DMS153 treated with DMSO at 0.1 percent for 48 hours (cell line): ENCODE results near the gene PASK.

Experiments
- DNase-seq: peaks from one replicate; lab custom pipeline; 2025; ENCODE audit not compliant: unreplicated experiment; lab: John Stamatoyannopoulos, UW

The PASK gene

GRCh38 chr2:241084856-241085444 is 64.3 kb downstream of the PASK start:
- DNase-seq = no peak

- no peak for DNase-seq
Observed at GRCh38 chr2:241083091-241083415, 66.2 kb downstream of the PASK start.

GRCh38 chr2:241082341-241083090 is 66.8 kb downstream of the PASK start:
- DNase-seq = no peak

GRCh38 chr2:241081643-241082340 is 67.5 kb downstream of the PASK start:
- DNase-seq = no peak

DNA sequence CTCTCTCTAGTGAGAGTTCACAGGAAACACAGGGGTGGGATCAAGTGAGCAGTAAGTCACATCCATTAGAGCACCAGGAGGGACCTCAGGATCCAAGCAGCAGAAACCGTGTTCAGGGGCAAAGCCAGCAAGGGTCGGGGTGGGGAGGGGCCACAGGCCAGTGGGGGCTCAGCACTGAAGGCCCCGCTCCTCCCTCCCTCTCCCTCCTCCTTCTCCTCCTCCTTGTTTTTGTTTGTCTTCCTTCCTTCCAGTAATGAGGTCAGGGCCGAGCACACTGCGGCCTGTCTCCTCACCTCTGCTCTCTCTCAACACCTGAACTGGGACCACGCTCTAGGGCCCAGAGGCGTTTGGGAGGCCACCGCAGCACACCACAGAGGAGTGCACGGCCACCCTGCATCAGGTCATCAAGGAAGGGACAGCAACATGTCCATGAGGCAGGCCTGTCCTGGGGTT is 68.1 kb downstream of the PASK start:
- DNase-seq = no peak

DNA sequence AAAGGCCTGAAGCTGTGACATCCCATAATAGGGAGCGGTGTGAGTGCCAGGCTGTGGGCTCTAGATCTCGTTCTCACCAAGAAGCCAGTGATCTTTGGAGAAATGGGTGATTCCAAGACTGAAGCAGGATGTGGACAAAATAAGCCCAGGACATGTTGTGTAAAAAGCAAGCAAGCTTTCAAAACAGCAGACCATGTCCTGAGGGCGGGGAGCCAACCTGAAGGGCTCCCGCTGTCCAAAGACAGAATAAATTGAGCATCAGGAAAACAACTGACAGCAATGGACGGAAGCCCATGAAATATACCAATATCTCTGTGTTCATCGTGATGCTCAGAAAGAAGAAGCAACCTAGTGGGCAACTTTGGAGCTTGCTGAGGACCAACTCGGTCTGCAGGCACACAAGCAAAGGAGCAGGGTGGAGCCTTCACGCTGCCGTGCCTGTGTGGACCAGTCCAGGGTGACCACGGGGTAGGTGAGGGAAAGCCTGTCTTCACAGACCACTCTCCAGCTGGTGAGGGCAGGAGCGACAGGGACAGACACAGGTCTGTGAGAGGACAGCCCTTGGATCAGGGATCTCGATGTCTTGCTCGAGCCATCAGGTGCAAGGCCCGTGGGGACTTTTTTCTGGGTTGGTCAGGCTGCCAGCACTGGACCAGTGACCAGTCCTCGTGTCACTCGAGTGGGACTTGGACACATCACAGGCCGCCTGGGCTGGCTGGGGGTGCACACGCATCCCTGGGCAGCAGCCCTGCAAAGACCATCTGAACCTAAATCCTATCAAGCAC is 68.7 kb downstream of the PASK start:
- no peak for DNase-seq

DNA sequence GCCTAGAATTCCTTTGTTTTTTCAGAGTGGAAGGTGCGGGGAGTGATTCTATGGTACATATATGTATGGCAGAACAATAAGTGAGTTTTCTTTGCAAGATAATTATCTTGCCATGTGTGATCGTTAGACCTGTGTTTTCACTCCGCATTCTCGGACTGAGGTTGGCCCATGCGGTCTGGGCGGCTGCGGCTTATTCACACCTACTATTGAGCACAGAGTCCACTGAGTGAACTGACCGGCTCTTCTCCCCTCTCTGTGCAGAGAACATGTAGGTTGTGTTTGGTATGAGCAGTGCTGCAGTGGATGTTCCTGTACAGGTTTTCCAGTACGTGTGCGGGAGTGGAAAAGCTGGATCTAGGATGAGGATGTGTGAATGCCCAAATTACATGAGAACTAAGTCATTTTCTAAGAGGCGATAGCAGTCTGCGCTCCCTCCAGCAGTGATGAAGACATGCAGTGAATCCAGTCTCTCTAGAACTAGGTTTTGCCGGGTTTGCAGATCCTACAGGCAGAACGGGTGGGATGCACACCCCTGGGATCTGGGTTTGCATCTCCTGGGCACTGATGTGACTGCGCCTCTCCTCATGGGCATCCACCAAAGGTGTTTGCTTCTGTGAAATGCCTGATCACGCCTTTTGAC is 74.3 kb downstream of the PASK start:
- DNase-seq = no peak

GRCh38 chr2:241074065-241074818 is 75.0 kb downstream of the PASK start:
- no peak for DNase-seq

- no peak for DNase-seq
Observed at GRCh38 chr2:241073166-241074064, 75.9 kb downstream of the PASK start.

DNA sequence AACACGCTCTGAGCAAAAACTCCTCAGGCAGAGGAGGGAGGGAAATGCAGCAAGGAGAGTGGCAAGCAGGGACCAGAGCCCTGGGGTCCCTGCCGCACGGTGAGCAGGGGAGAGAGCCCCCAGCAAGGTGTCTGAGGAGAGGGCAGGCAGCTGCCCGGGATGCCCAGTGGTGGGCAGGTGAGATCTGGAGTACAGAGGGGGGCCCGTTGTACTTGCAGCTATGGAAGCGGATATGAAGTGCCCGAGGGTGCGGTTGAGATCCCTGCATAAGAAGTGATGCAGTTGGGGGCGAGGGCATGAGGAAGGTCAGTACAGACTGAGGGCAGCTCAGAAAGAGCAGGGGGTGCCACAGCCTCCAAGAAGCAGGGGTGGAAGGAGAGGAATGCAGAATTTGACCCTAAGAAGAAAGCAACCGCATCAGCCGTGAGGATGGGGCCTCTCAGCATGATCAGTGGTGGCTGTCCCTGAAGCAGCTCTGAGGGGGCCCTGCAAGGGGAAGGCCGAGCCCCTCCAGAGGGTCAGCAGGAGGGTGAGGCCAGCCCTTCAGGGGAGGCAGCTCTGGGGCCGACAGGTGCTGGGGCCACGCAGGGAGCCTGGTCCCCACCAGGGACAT is 76.6 kb downstream of the PASK start:
- no peak for DNase-seq

DNA sequence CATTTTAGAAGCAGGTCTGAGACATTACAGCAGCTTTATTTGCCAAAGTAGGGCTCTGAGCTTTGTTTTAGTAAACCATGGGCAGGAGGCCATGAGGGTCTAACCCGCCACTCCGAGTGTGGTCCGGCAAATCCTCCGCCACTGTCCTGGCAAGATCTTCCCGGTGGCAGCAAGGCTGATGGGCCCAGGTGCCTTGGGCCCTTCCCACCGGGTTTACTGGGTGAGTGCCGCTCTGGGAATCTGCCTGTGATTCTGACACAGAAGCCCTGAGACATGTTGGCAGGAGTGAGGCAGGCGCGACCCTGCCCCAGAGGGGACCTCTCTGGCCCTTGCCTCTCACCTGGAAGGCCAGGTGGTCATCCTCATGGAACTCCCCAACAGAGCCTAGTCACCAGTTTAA is 77.1 kb downstream of the PASK start:
- DNase-seq = no peak

- no peak for DNase-seq
Observed at GRCh38 chr2:241071677-241072111, 77.6 kb downstream of the PASK start.

- DNase-seq = no peak
Observed at GRCh38 chr2:241070811-241071676, 78.2 kb downstream of the PASK start.

GRCh38 chr2:241070361-241070760 is 78.9 kb downstream of the PASK start:
- DNase-seq = no peak

GRCh38 chr2:241069821-241070281 is 79.4 kb downstream of the PASK start:
- DNase-seq = no peak

DNA sequence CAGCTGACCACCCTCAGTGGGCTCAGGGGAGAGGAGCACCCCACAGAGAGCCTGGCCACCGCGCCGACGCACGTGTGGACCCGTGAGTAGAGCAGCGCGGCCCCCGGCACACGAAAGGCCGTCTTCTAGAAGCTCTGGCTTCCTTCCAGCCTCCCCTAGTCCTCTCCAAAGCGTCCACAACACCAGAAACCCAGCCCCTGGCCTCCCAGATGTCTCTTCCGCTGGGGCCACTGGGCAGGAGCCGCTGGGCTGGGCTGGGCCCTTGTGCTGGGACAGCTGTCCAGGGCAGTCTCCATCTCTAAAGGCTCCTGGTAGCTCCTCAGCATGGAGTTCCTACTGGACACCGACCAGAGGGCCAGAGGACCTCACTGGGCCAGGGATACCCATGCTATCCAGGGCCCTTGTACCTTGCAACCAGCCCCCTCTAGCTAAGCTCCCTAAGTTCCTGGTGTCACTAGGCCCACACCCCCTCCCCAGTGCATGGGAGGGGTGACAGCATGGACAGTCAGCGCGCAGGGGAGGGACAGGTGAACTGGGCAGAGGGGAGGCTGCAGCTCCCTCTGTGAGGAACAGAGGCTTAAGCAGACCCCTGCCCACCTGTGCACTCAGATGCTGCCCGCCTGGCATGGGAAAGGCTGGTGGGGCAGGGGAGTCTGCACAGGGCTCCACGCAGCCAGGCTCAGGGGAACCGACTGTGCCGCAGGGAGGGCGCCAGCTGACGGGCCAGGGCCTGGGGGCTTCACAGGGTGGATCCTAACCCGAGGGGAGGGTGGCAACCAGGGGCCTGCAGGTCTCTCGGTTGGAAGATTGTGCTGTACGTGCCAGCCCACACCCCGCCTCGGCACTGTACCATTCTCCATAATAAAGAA is 80.1 kb downstream of the PASK start:
- DNase-seq = no peak
